ENCODE data around the gene ZBTB17. TPM values are rescaled to one million over a fixed set of nuclear protein-coding genes. Genes with fewer than 3 reads are reported as not detected.

ZBTB17 gene
- total RNA-seq, 1 donor from 2014 or later = 86.9 TPM

- DNase-seq = no peak
- no peak for TF ChIP-seq CTCF (IDR thresholded peaks at IDR 0.05; ENCODE audit: partially characterized antibody, unreplicated experiment)
- H3K9me3 Mint-ChIP-seq (ENCODE audit: unreplicated experiment) = peaks cover 11% of the 10 kb centered on the region
Measured at GRCh38 chr1:15941899-15942660, 33.8 kb downstream of the ZBTB17 start.

GRCh38 chr1:15941044-15941840, 34.7 kb downstream of the ZBTB17 start:
- Mint-ChIP-seq H3K27ac (ENCODE audit: unreplicated experiment) (no peak overlapping the region), H3K9me3 (ENCODE audit: unreplicated experiment) (peaks cover 9% of the 10 kb centered on the region), H3K4me3 (ENCODE audit: unreplicated experiment) (no peak overlapping the region), H3K36me3 (ENCODE audit: unreplicated experiment) (no peaks in the 10 kb centered on the region), H3K27me3 (ENCODE audit: unreplicated experiment) (peaks cover 9% of the 10 kb centered on the region), H3K4me1 (ENCODE audit: low read depth, unreplicated experiment) (peaks cover 2% of the 10 kb centered on the region)
- TF ChIP-seq CTCF (IDR thresholded peaks at IDR 0.05; ENCODE audit: partially characterized antibody, unreplicated experiment) = no peak
- no peak for DNase-seq

More at GRCh38 chr1:15941899-15942660, 33.8 kb downstream of the ZBTB17 start:
- Mint-ChIP-seq H3K4me1 (ENCODE audit: low read depth, unreplicated experiment) (peaks cover 8% of the 10 kb centered on the region), H3K27me3 (ENCODE audit: unreplicated experiment) (peaks cover 9% of the 10 kb centered on the region), H3K4me3 (ENCODE audit: unreplicated experiment) (no peak overlapping the region), H3K27ac (ENCODE audit: unreplicated experiment) (no peak overlapping the region), H3K36me3 (ENCODE audit: unreplicated experiment) (no peaks in the 10 kb centered on the region)

- peaks cover 9% of the 10 kb centered on the region for H3K27me3 Mint-ChIP-seq (ENCODE audit: unreplicated experiment)
- peaks cover 8% of the 10 kb centered on the region for H3K9me3 Mint-ChIP-seq (ENCODE audit: unreplicated experiment)
- peaks cover 2% of the 10 kb centered on the region for H3K4me1 Mint-ChIP-seq (ENCODE audit: low read depth, unreplicated experiment)
- no peak for TF ChIP-seq CTCF (IDR thresholded peaks at IDR 0.05; ENCODE audit: partially characterized antibody, unreplicated experiment)
- DNase-seq = no peak
- no peak overlapping the region for H3K4me3 Mint-ChIP-seq (ENCODE audit: unreplicated experiment)
- H3K27ac Mint-ChIP-seq (ENCODE audit: unreplicated experiment) = no peak overlapping the region
- H3K36me3 Mint-ChIP-seq (ENCODE audit: unreplicated experiment) = no peaks in the 10 kb centered on the region
Measured at GRCh38 chr1:15940110-15941043, 35.5 kb downstream of the ZBTB17 start.

- Mint-ChIP-seq H3K4me3 (ENCODE audit: unreplicated experiment) (no peak overlapping the region), H3K9me3 (ENCODE audit: unreplicated experiment) (peaks cover 11% of the 10 kb centered on the region), H3K36me3 (ENCODE audit: unreplicated experiment) (no peaks in the 10 kb centered on the region), H3K4me1 (ENCODE audit: low read depth, unreplicated experiment) (peaks cover 2% of the 10 kb centered on the region), H3K27ac (ENCODE audit: unreplicated experiment) (no peak overlapping the region), H3K27me3 (ENCODE audit: unreplicated experiment) (peaks cover 9% of the 10 kb centered on the region)
- no peak for TF ChIP-seq CTCF (IDR thresholded peaks at IDR 0.05; ENCODE audit: partially characterized antibody, unreplicated experiment)
- DNase-seq = no peak
Measured at GRCh38 chr1:15939181-15940109, 36.5 kb downstream of the ZBTB17 start.
